AG08395 (cell line): Measurements from ENCODE around the gene TMEM178A.
"Not testable (repeated sequence)": the region's sequence is repeated elsewhere in the genome, so short reads cannot be mapped to it uniquely, and the experiment has no call there.

Experiments used
- DNase-seq: peaks from one replicate; pipeline ENCODE4 v3.0.0; 2012; ENCODE audit warnings: mixed read lengths, low spot score

TMEM178A gene

GRCh38 chr2:39715822-39716221 lies 50.1 kb downstream of the TMEM178A start:
- no peak for DNase-seq

- DNase-seq, result no peak
These were observed 51.4 kb downstream of the TMEM178A start for GRCh38 chr2:39717067-39717466.

GRCh38 chr2:39718483-39718882 lies 52.8 kb downstream of the TMEM178A start:
- DNase-seq, result no peak

- DNase-seq, result no peak
These were observed 53.6 kb downstream of the TMEM178A start for GRCh38 chr2:39719317-39719716.

- DNase-seq, result no peak
These were observed 55.3 kb downstream of the TMEM178A start for GRCh38 chr2:39720970-39721369.

- DNase-seq, result no peak
These were observed 57.8 kb downstream of the TMEM178A start for GRCh38 chr2:39723497-39723896.

GRCh38 chr2:39723946-39724827 lies 58.5 kb downstream of the TMEM178A start:
- DNase-seq, result no peak

- DNase-seq, result no peak
These were observed 59.1 kb downstream of the TMEM178A start for GRCh38 chr2:39724828-39725144.

GRCh38 chr2:39725401-39725800 lies 59.7 kb downstream of the TMEM178A start:
- DNase-seq, result no peak

- DNase-seq, result not testable (repeated sequence)
These were observed 62.4 kb downstream of the TMEM178A start for GRCh38 chr2:39728085-39728484.

- peak; percentile 21 for DNase-seq
These were observed 63.2 kb downstream of the TMEM178A start for GRCh38 chr2:39728941-39729351.

GRCh38 chr2:39730276-39730675 lies 64.6 kb downstream of the TMEM178A start:
- DNase-seq, result no peak

- DNase-seq, result peak; percentile 17
These were observed 65.1 kb downstream of the TMEM178A start for GRCh38 chr2:39730685-39731302.

GRCh38 chr2:39731546-39731945 lies 65.8 kb downstream of the TMEM178A start:
- DNase-seq, result no peak

GRCh38 chr2:39732482-39732881 lies 66.8 kb downstream of the TMEM178A start:
- DNase-seq, result no peak

- DNase-seq, result no peak
These were observed 67.5 kb downstream of the TMEM178A start for GRCh38 chr2:39733070-39733674.

- no peak for DNase-seq
These were observed 68.7 kb downstream of the TMEM178A start for GRCh38 chr2:39734445-39734844.

GRCh38 chr2:39735648-39736047 lies 69.9 kb downstream of the TMEM178A start:
- no peak for DNase-seq

GRCh38 chr2:39736640-39737039 lies 70.9 kb downstream of the TMEM178A start:
- peak; percentile 74 for DNase-seq

- DNase-seq, result peak; percentile 30
These were observed 71.9 kb downstream of the TMEM178A start for GRCh38 chr2:39737661-39738060.

GRCh38 chr2:39738936-39739335 lies 73.2 kb downstream of the TMEM178A start:
- DNase-seq, result no peak

- no peak for DNase-seq
These were observed 73.7 kb downstream of the TMEM178A start for GRCh38 chr2:39739386-39739785.

- DNase-seq, result no peak
These were observed 76.2 kb downstream of the TMEM178A start for GRCh38 chr2:39741871-39742270.
